Skeletal muscle tissue (tissue), 4 donors: ENCODE data around the gene DHRS7B. TPM values are rescaled to one million over a fixed set of nuclear protein-coding genes. Genes with fewer than 3 reads are reported as not detected.

ENCODE experiments used
- H3K27ac ChIP-seq: one replicate; pipeline ENCODE4 v1.7.0; 2013; ENCODE audit warnings: mild to moderate bottlenecking, low read depth, low read length, inconsistent platforms
- H3K27me3 ChIP-seq, 3 donors: one replicate each; pipeline ENCODE4 v1.7.0; 2013; ENCODE audit warnings: low read length in 3 of 3; ENCODE audit not compliant: control insufficient read depth in 3 of 3, insufficient read depth in 3 of 3
- H3K36me3 ChIP-seq, 3 donors: one replicate each; pipeline ENCODE4 v1.7.0; 2013; ENCODE audit warnings: low read length in 3 of 3; ENCODE audit not compliant: control insufficient read depth in 3 of 3, insufficient read depth in 3 of 3
- H3K4me1 ChIP-seq, 3 donors: one replicate each; pipeline ENCODE4 v1.7.0; 2013; ENCODE audit warnings: low read length in 3 of 3, mild to moderate bottlenecking in 3 of 3; ENCODE audit not compliant: control insufficient read depth in 3 of 3, insufficient read depth in 3 of 3
- H3K4me3 ChIP-seq, 3 donors: one replicate each; pipeline ENCODE4 v1.7.0; 2013; ENCODE audit warnings: low read length in 3 of 3
- H3K9ac ChIP-seq, 3 donors: one replicate each; pipeline ENCODE4 v1.7.0; 2013; ENCODE audit warnings: low read length in 3 of 3, mild to moderate bottlenecking in 3 of 3, moderate library complexity in 2 of 3, low read depth in 1 of 3
- H3K9me3 ChIP-seq, 3 donors: one replicate each; pipeline ENCODE4 v1.7.0; 2013; ENCODE audit warnings: low read length in 3 of 3; ENCODE audit not compliant: control insufficient read depth in 3 of 3
- total RNA-seq: library from RNA; depleted of rRNA; stranded (reverse); fragments of >200 nt; gene quantifications from one replicate; pipeline ENCODE4 v1.2.3, GENCODE V29; 2014
- donor health status: Osteomylitis.

DHRS7B gene
- total RNA-seq, 1 donor from 2014 or later: 29.7 TPM

DNA sequence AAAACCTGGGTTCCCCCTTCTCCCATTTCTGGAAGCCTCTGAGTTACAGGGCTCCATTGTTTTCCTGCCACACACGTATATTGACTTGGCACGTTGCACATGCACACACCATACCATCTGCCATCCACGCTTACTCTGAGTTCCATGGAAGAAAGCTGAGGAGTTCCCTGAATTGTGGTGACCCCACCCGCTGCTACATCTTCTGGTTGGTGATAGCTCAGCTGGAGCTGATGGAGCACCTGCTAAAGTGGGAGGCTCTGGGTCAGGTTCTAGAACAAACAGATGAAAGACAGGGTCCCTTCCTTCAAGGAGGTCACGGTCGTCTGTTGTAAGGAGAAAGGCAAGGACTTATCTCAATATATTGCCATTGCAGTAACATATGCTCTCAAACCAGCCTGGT is 46.1 kb downstream of the DHRS7B start:
- Histone ChIP-seq H3K27me3 (no peaks in the 10 kb centered on the region), H3K4me3 (peak overlapping the region in 1 of 3 donors; percentile 11), H3K36me3 (peaks cover 7 to 23% (median 8%) of the 10 kb centered on the region in 3 donors), H3K9me3 (no peaks in the 10 kb centered on the region), H3K9ac (peak overlapping the region in 1 of 3 donors; percentile 41), H3K4me1 (peaks cover 72 to 78% (median 74%) of the 10 kb centered on the region in 3 donors), H3K27ac (peak overlapping the region; percentile 98)

DNA sequence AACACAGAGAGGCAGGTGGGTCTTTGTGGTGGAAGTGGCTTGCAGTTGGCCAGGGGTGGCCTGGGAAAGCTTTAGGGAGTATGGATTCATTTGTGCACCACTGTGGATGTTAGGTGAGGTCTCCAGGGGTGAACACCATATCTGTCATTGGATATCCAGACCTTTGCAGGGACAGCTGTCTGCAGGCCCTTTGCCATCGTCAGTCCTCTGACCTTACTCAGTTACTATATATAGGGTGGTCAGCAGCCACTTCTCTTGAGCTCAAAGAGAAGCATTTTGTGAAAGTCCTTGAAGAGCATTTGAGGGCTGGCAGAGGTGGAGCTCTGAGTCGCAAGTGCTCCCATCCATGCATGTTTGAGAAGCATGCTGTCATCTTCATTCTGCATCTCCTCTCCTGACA is 46.8 kb downstream of the DHRS7B start:
- H3K4me3 ChIP-seq: peak overlapping the region in 2 of 3 donors; percentile 7 to 11
- H3K9ac ChIP-seq: peak overlapping the region in 2 of 3 donors; percentile 44 to 57
- H3K27me3 ChIP-seq: no peaks in the 10 kb centered on the region
- peak overlapping the region; percentile 98 for H3K27ac ChIP-seq
- H3K36me3 ChIP-seq: peaks cover 9 to 26% (median 9%) of the 10 kb centered on the region in 3 donors
- peaks cover 65 to 71% (median 70%) of the 10 kb centered on the region in 3 donors for H3K4me1 ChIP-seq
- no peaks in the 10 kb centered on the region for H3K9me3 ChIP-seq

DNA sequence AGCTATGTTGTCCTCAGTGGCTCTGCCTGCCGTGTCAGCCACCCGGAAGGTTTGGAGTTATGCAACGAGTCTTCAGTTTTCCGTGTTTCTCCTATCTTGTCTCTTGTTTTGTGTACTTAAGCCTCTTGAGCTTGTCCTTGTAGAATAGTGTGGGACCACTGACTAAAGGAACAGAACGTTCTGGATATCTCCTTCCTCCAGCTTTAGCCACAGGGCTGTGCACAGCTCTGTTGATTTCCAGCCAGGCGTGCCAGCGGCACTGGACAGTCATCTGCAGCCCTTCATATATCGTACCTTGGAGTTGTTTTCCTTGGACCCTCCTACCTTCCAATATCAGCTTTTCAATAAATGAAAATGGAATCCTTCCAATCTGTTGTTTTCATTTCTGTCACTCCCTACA is 47.4 kb downstream of the DHRS7B start:
- Histone ChIP-seq H3K27me3 (no peaks in the 10 kb centered on the region), H3K9me3 (no peaks in the 10 kb centered on the region), H3K4me3 (no peak overlapping the region), H3K9ac (peak overlapping the region in 2 of 3 donors; percentile 4 to 57), H3K27ac (peak overlapping the region; percentile 98), H3K4me1 (peaks cover 58 to 66% (median 63%) of the 10 kb centered on the region in 3 donors), H3K36me3 (peaks cover 9 to 26% (median 9%) of the 10 kb centered on the region in 3 donors)

DNA sequence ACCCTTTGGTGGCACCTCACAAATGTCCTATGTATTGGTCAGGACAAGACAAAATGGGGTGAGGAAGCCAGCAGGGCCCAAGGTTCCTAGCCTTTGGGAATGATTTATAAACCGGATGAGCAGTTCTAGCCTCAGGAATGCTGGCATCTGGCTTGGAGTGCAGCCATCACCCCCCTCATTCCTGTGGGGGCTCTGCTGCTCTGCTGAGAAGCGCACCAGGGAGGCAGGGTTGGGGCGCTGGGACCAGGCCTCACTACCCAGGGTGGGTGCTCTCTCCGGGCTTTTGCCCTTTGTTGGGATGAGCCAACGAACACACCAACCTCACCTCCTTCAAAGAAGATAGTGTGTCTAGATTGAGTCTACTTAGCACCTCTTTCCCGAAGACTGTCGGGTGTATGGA is 47.9 kb downstream of the DHRS7B start:
- peak overlapping the region; percentile 98 for H3K27ac ChIP-seq
- no peaks in the 10 kb centered on the region for H3K27me3 ChIP-seq
- H3K9ac ChIP-seq: peak overlapping the region in 1 of 3 donors; percentile 57
- peaks cover 53 to 61% (median 58%) of the 10 kb centered on the region in 3 donors for H3K4me1 ChIP-seq
- peak overlapping the region in 1 of 3 donors; percentile 22 for H3K4me3 ChIP-seq
- H3K36me3 ChIP-seq: peaks cover 9 to 26% (median 9%) of the 10 kb centered on the region in 3 donors
- H3K9me3 ChIP-seq: no peaks in the 10 kb centered on the region

GRCh38 chr17:21176773-21177395 is 50.1 kb downstream of the DHRS7B start:
- Histone ChIP-seq H3K4me1 (peaks cover 31 to 39% (median 36%) of the 10 kb centered on the region in 3 donors), H3K27ac (no peak overlapping the region), H3K9ac (peak overlapping the region in 1 of 3 donors; percentile 8), H3K4me3 (no peak overlapping the region), H3K36me3 (peaks cover 10 to 27% (median 13%) of the 10 kb centered on the region in 3 donors), H3K9me3 (no peaks in the 10 kb centered on the region), H3K27me3 (no peaks in the 10 kb centered on the region)

GRCh38 chr17:21177401-21177800 is 50.6 kb downstream of the DHRS7B start:
- H3K27ac ChIP-seq: no peak overlapping the region
- peaks cover 29 to 35% (median 32%) of the 10 kb centered on the region in 3 donors for H3K4me1 ChIP-seq
- H3K9me3 ChIP-seq: no peaks in the 10 kb centered on the region
- H3K4me3 ChIP-seq: no peak overlapping the region
- peak overlapping the region in 1 of 3 donors; percentile 33 for H3K9ac ChIP-seq
- no peaks in the 10 kb centered on the region for H3K27me3 ChIP-seq
- H3K36me3 ChIP-seq: peaks cover 8 to 23% (median 13%) of the 10 kb centered on the region in 3 donors

DNA sequence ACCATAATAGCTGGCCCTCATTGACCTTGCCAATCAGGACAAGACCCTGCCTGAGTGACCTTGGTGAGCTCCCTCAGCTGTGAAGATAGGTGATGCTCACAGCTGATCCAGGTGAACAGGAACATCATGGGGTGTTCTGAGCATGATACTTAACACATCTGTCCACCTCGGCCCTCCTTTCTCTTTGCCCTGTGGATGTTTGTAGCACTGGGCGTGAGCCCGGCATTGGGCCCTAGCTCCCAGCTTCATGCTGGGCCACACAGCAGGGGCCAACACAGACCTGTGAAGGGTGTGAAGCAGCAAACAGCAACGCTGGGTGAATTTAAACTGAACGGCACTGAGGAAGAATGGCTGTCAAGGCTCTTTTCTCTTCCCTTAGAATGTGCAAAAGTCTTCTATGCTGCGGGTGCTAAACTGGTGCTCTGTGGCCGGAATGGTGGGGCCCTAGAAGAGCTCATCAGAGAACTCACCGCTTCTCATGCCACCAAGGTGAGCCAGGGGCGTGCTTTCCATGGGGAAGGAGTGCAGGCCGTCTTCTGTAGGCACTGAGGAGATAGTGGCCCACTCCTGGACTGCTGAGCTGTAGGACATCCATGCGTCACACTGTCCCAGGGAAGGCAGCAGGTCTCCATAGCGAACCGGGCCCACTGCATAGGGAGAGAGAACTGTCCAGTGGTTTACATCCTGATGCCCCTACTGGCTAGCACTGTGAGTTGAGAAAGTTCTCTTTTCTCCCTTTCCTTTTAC is 51.3 kb downstream of the DHRS7B start:
- peaks cover 26 to 29% (median 26%) of the 10 kb centered on the region in 3 donors for H3K4me1 ChIP-seq

GRCh38 chr17:21183468-21183867 is 56.7 kb downstream of the DHRS7B start:
- Histone ChIP-seq H3K27ac (no peak overlapping the region), H3K9ac (no peak overlapping the region), H3K4me1 (peaks cover 25 to 27% (median 26%) of the 10 kb centered on the region in 3 donors), H3K4me3 (peak overlapping the region in 1 of 3 donors; percentile 24), H3K36me3 (peaks cover 21 to 32% (median 30%) of the 10 kb centered on the region in 3 donors), H3K27me3 (no peaks in the 10 kb centered on the region), H3K9me3 (no peaks in the 10 kb centered on the region)

More for the DNA sequence above, 51.3 kb downstream of the DHRS7B start:
- Histone ChIP-seq H3K9me3 (no peaks in the 10 kb centered on the region), H3K4me3 (no peak overlapping the region), H3K9ac (no peak overlapping the region), H3K36me3 (peaks cover 4 to 17% (median 8%) of the 10 kb centered on the region in 3 donors), H3K27me3 (no peaks in the 10 kb centered on the region), H3K27ac (no peak overlapping the region)

- peaks cover 29 to 39% (median 33%) of the 10 kb centered on the region in 3 donors for H3K36me3 ChIP-seq
- no peak overlapping the region for H3K4me3 ChIP-seq
These were observed 57.8 kb downstream of the DHRS7B start for GRCh38 chr17:21184570-21184969.

DNA sequence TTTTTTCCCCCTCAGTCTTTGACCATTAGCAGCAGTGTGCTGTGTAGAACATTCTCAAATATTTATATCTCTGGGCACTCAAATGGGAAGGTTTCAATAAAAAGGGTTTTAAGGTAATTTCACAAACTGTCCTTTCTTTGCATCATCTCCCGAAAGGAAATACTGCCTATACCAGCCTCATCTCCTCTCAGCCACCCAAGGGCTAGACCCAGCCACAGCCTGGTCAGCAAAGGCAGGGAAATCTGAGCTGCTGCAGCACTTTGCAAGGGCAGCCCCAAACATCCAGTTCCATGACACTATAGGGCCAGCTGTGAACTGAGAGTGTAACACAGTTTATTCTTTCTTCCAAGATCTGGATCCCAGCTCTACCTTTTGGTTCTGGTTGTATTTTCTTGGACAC is 58.3 kb downstream of the DHRS7B start:
- no peak overlapping the region for H3K4me3 ChIP-seq
- peaks cover 29 to 38% (median 33%) of the 10 kb centered on the region in 3 donors for H3K36me3 ChIP-seq
- peak overlapping the region in 2 of 3 donors; percentile 16 to 27 for H3K9ac ChIP-seq
- H3K27me3 ChIP-seq: no peaks in the 10 kb centered on the region
- no peak overlapping the region for H3K27ac ChIP-seq
- no peaks in the 10 kb centered on the region for H3K9me3 ChIP-seq
- peaks cover 30 to 33% (median 31%) of the 10 kb centered on the region in 3 donors for H3K4me1 ChIP-seq

More at GRCh38 chr17:21184570-21184969, 57.8 kb downstream of the DHRS7B start:
- Histone ChIP-seq H3K4me1 (peaks cover 30 to 31% (median 30%) of the 10 kb centered on the region in 3 donors), H3K9ac (peak overlapping the region in 1 of 3 donors; percentile 27), H3K27me3 (no peaks in the 10 kb centered on the region), H3K9me3 (no peaks in the 10 kb centered on the region), H3K27ac (no peak overlapping the region)
